ENCODE results near the gene ZCCHC24.

DNA sequence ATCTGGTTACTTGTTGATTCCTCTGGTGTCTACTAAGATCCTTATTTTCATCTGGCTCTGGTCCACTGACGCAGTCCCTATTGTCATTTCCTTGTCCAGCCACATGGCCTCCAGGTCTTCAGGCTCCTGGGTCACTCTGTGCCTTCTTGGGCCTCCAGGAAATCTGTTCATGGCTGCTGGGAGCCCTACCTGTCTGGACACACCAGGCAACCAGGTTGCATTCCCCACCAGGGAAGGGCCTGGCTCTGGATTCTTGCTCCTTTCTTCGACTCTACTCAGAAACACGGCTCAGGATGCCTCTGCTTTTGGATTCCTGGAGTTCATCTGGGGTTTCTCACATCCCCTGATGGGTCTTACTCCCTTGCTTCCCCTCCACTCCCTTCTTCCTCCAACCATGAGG lies 106.2 kb downstream of the ZCCHC24 start:
- TF ChIP-seq, protein P1, sequence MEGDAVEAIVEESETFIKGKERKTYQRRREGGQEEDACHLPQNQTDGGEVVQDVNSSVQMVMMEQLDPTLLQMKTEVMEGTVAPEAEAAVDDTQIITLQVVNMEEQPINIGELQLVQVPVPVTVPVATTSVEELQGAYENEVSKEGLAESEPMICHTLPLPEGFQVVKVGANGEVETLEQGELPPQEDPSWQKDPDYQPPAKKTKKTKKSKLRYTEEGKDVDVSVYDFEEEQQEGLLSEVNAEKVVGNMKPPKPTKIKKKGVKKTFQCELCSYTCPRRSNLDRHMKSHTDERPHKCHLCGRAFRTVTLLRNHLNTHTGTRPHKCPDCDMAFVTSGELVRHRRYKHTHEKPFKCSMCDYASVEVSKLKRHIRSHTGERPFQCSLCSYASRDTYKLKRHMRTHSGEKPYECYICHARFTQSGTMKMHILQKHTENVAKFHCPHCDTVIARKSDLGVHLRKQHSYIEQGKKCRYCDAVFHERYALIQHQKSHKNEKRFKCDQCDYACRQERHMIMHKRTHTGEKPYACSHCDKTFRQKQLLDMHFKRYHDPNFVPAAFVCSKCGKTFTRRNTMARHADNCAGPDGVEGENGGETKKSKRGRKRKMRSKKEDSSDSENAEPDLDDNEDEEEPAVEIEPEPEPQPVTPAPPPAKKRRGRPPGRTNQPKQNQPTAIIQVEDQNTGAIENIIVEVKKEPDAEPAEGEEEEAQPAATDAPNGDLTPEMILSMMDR (IDR thresholded peaks at IDR 0.05): no peak
- no peak for TF ChIP-seq POLR2A (IDR thresholded peaks at IDR 0.05)

Measured in testis (tissue), 2 donors.